GM13976 (cell line): ENCODE data around the gene CCDC30.
A peak's percentile ranks its signal among the peaks of the same experiment; 100 is the strongest.

Source experiments
- DNase-seq: peaks from one replicate; pipeline ENCODE4 v3.0.0; 2012; ENCODE audit warnings: low spot score
- CTCF ChIP-seq: IDR thresholded peaks from 2 replicates; pipeline ENCODE4 v1.5.1; 2012; ENCODE audit warnings: borderline replicate concordance, mild to moderate bottlenecking; ENCODE audit not compliant: insufficient read depth; ENCODE audit errors: extremely low read depth, missing control alignments, control extremely low read depth
- in situ Hi-C: fragments of 300-500 bp; cut with MboI; formaldehyde crosslinking; loops from one replicate; pipeline ENCODE4 v1.12.0; 2022; ENCODE audit warnings: low sequenced_read_pairs, mixed read lengths, inconsistent platforms; ENCODE audit not compliant: unreplicated experiment

Gene CCDC30

DNA sequence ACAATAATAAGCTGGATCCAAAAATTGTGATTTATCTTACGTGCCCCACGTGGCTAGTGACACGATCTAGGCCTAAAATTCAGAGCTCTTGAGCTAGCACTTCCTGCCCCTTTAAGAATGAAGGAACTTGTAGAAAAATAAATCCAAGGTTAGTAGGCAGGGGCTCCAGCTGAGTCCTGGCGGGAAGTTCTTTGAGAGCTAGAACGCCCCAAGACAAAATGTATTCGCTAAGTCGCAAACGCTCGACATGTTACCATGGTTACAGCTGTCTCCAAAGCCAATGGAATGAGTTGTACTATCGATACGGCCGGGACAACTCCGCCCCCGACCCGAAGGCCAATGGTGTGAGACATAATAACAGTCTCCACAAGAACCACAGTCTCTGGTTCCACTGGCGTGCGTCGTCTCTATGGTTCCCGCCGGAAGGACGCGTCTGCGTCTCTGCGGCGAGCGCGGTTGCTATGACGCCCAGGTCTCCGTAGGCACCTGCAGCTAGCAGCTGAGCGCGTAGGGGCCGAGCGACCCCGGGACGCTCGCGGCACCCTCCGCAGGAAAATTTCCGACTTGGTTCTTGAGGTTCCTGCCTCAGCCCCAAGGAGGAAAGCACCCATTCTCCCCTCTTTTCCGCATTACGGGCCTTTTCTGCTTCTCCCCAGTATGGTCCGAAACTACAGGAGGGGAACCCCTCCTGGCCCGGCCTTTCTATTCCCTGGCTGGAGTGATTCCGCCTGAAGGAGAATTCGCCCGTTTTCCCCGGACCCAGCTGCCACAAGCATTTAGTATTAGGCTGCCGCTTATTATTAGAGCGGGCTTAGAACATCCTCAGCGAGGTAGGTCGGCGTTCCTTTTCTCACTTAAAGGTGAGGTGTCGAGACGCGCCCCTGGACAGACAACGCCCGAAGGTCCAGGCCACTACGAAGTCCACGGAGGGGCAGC lies at the start of gene CCDC30:
TSS of gene CCDC30 (plus strand) at position 459 of the 936 bp plus-strand sequence. CDS start 17,266 bp downstream, outside the sequence.
- in situ Hi-C loops, result no loop called here
- DNase-seq, result peak; percentile 97
- no peak for TF ChIP-seq CTCF

DNA sequence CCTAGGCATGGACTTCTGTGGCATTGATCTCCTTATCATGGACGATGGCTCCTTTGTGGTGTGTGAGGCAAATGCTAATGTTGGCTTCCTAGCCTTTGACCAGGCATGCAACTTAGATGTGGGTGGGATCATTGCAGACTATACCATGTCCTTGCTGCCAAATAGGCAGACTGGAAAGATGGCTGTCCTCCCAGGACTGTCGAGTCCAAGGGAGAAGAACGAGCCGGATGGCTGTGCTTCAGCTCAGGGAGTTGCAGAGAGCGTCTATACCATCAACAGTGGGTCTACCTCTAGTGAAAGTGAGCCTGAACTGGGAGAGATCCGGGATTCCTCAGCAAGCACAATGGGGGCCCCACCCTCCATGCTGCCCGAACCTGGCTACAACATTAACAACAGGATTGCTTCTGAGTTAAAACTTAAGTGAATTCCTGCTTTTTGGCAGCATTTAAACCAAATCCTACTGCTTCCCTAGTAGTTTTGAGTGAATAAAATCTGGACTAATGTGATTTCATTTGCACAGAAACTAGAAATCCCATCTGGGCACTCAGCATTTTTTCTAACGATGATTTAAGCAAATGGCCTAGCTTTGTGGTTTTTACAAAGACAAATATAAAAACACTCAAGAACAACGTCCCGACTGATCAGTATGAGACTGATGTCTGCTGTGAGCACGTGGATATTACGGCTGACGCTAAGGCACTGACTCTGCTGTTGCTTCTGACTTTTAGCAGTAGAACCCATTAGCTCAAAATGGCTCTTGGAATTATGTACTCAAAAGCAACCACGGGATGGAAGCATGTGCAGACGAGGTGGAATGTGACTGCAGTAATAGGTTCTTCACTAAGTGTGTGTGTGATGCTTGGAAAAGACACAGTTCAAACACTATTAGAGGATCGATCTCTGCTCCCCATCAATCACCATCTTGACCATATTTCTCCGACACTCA lies 48.3 kb upstream of the CCDC30 start:
- no peak for DNase-seq
- in situ Hi-C loops, result no loop called here
- no peak for TF ChIP-seq CTCF

GRCh38 chr1:42417166-42417565 lies 45.9 kb upstream of the CCDC30 start:
- no peak for DNase-seq
- in situ Hi-C loops, result no loop called here
- TF ChIP-seq CTCF, result no peak

GRCh38 chr1:42418516-42418915 lies 44.6 kb upstream of the CCDC30 start:
- no peak for DNase-seq
- TF ChIP-seq CTCF, result no peak
- in situ Hi-C loops, result no loop called here

DNA sequence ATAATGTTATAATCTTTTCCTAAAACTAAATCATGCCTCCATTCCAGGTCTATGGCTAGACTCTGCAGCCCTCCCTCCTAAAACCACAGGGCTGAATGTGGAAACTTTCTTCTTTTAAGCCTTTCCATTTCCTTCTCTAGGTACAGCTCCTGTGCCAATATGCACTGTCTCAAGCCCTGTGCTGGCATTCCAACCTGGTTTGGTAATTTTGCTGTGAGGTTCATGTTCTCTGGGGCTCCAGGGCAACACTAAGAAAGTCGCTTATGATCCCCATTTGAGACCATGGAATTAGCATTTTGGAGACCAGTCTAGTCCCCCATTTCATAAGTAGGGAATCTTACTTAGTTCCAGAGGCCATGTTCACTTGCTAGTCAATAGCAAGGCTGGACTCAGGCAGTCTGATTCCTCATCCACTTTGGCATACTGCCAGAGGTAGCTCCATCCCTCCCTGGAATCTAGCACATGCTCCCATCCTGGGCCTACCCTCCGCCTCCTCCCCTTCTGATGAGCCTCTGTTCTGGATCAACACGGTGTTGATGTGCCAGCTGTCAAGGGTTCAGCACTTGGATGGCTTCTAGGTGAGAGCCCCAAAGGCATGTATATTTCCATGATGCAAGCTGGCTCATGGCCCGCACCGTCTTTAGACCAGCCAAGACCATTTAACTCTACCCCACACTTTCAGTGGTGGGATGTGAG lies 43.8 kb upstream of the CCDC30 start:
- in situ Hi-C loops, result no loop called here
- no peak for TF ChIP-seq CTCF
- no peak for DNase-seq

DNA sequence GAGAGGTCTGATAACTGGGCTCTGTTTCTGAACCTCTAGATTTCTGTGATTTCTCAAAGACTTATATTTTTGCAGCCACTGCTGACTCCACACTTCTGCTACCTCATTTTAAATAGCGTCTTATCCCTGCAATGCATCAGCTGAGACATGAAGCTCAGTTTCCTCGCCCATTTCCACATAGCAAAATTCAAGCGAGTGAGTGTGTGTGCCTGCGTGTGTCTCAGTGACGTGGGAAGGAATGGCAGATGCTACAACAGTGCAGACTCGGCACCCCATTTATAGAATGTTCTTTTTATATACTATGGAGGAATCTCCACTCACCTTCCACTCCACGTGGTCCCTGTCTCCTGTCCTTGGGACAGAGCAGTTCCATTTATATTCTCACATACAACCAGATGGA lies 43.0 kb upstream of the CCDC30 start:
- no peak for DNase-seq
- in situ Hi-C loops, result no loop called here
- no peak for TF ChIP-seq CTCF
